H1 (cell line): ENCODE results near the gene SGK1. TPM values are rescaled to one million over a fixed set of nuclear protein-coding genes. Genes with fewer than 3 reads are reported as not detected.
"Not testable (repeated sequence)": the region's sequence is repeated elsewhere in the genome, so short reads cannot be mapped to it uniquely, and the experiment has no call there.

Experiments used
- CTCF ChIA-PET: fragments of 300-600 bp; sonication (Branson Sonifier 250); formaldehyde crosslinking; loops from one replicate; lab custom pipeline; 2021; ENCODE audit not compliant: partially characterized antibody; lab: Charles Lee
- POLR2A ChIA-PET: fragments of 300-600 bp; sonication (Branson Sonifier 250); formaldehyde crosslinking; loops from one replicate; lab custom pipeline; 2021; ENCODE audit warnings: inconsistent platforms; ENCODE audit not compliant: partially characterized antibody; lab: Charles Lee
- DNase-seq, 2 experiments: peaks; one replicate each; pipeline versions ENCODE4 v3.0.0 to v3.0.0-alpha.2; 2010 to 2022; ENCODE audit warnings: low spot score in 2 of 2, low read depth in 1 of 2, mixed read lengths in 1 of 2
- FAIRE-seq: peaks from 2 replicates; lab custom pipeline; 2011; peaks lifted over from hg19 to GRCh38; lab: Jason Lieb, UNC
- H2AFZ ChIP-seq: 2 replicates; pipeline ENCODE4 v1.8.1; 2012; ENCODE audit warnings: low read length, inconsistent platforms
- H2AK5ac ChIP-seq: 2 replicates; pipeline ENCODE4 v1.6.1; 2013; ENCODE audit warnings: low read depth, low read length
- H2BK120ac ChIP-seq: replicated peaks from 2 replicates; pipeline ENCODE3; 2013; ENCODE audit warnings: low read depth, low read length, inconsistent platforms
- H2BK12ac ChIP-seq: 2 replicates; pipeline ENCODE4 v1.6.1; 2013; ENCODE audit warnings: low read depth, low read length
- H2BK15ac ChIP-seq: 2 replicates; pipeline ENCODE4 v1.6.1; 2013; ENCODE audit warnings: low read length
- H2BK20ac ChIP-seq: 2 replicates; pipeline ENCODE4 v1.6.1; 2013; ENCODE audit warnings: low read length
- H2BK5ac ChIP-seq: 2 replicates; pipeline ENCODE4 v1.6.1; 2013; ENCODE audit warnings: low read depth, low read length
- H3K14ac ChIP-seq: 2 replicates; pipeline ENCODE4 v1.6.1; 2013; ENCODE audit warnings: inconsistent platforms; ENCODE audit not compliant: insufficient read length
- H3K18ac ChIP-seq: 2 replicates; pipeline ENCODE4 v1.6.1; 2013; ENCODE audit warnings: low read length; ENCODE audit errors: extremely low read depth
- H3K23ac ChIP-seq: 2 replicates; pipeline ENCODE4 v1.6.1; 2013; ENCODE audit warnings: inconsistent platforms; ENCODE audit not compliant: insufficient read length
- H3K23me2 ChIP-seq: 2 replicates; pipeline ENCODE4 v1.6.1; 2013; ENCODE audit warnings: low read depth, low read length
- H3K27ac ChIP-seq: 2 replicates; pipeline ENCODE4 v1.6.1; 2011; ENCODE audit warnings: low read depth, low read length, inconsistent platforms
- H3K27me3 ChIP-seq, 4 experiments: replicated peaks in 1 of 4; 1 replicate in 1 of 4; 2 replicates in 3 of 4; pipeline versions ENCODE4 v1.6.1 to v1.8.1; 2011 to 2013; ENCODE audit warnings: low read length in 3 of 4, mild to moderate bottlenecking in 3 of 4, inconsistent platforms in 2 of 4, mixed read lengths in 2 of 4, moderate library complexity in 1 of 4; ENCODE audit not compliant: control insufficient read depth in 3 of 4, insufficient read depth in 3 of 4; ENCODE audit errors: extremely low read depth in 1 of 4
- H3K36me3 ChIP-seq, 4 experiments: 2 replicates each; pipeline versions ENCODE4 v1.6.1 to v1.8.1; 2011 to 2013; ENCODE audit warnings: mild to moderate bottlenecking in 4 of 4, low read length in 3 of 4, moderate library complexity in 2 of 4, control low read depth in 1 of 4, inconsistent platforms in 1 of 4; ENCODE audit not compliant: insufficient read depth in 4 of 4, control insufficient read depth in 2 of 4
- H3K4ac ChIP-seq: replicated peaks from 2 replicates; pipeline ENCODE3; 2013; ENCODE audit warnings: low read length, low read depth, mixed read lengths, inconsistent platforms; ENCODE audit not compliant: insufficient read length
- H3K4me1 ChIP-seq, 4 experiments: replicated peaks in 1 of 4; 1 replicate in 1 of 4; 2 replicates in 3 of 4; pipeline versions ENCODE4 v1.6.1 to v1.8.1; 2011 to 2013; ENCODE audit warnings: low read length in 3 of 4, inconsistent platforms in 2 of 4, mixed read lengths in 1 of 4; ENCODE audit not compliant: insufficient read depth in 4 of 4, control insufficient read depth in 3 of 4
- H3K4me2 ChIP-seq, 2 experiments: 2 replicates each; pipeline versions ENCODE4 v1.6.1 to v1.8.1; 2011 to 2013; ENCODE audit warnings: low read depth in 2 of 2, low read length in 2 of 2, control low read depth in 1 of 2, inconsistent platforms in 1 of 2, mild to moderate bottlenecking in 1 of 2; ENCODE audit not compliant: insufficient read depth in 1 of 2
- H3K4me3 ChIP-seq, 4 experiments: fragments of 200-600, 300-600 bp in 1 of 4; sonication (generic), shearing (Covaris generic), sonication (Bioruptor Twin) in 1 of 4; 2 replicates each; pipeline versions ENCODE4 v1.5.1 to v1.8.1; 2011 to 2016; ENCODE audit warnings: low read length in 4 of 4, low read depth in 3 of 4, control low read depth in 2 of 4, inconsistent platforms in 2 of 4, mild to moderate bottlenecking in 2 of 4, mixed read lengths in 1 of 4, moderate library complexity in 1 of 4; ENCODE audit not compliant: insufficient read depth in 2 of 4; ENCODE audit errors: extremely low read depth in 1 of 4
- H3K56ac ChIP-seq: replicated peaks from 2 replicates; pipeline ENCODE3; 2013; ENCODE audit warnings: low read depth, mild to moderate bottlenecking, mixed read lengths, low read length, inconsistent platforms; ENCODE audit not compliant: insufficient read length
- H3K79me1 ChIP-seq: 2 replicates; pipeline ENCODE4 v1.6.1; 2013; ENCODE audit warnings: low read depth, low read length, control low read depth
- H3K79me2 ChIP-seq, 2 experiments: 2 replicates each; pipeline versions ENCODE4 v1.6.1 to v1.8.1; 2012 to 2013; ENCODE audit warnings: low read length in 2 of 2, mild to moderate bottlenecking in 2 of 2, inconsistent platforms in 1 of 2; ENCODE audit not compliant: insufficient read depth in 2 of 2, control insufficient read depth in 1 of 2
- H3K9ac ChIP-seq, 4 experiments: replicated peaks in 1 of 4; 1 replicate in 1 of 4; 2 replicates in 3 of 4; pipeline versions ENCODE4 v1.6.1 to v1.8.1; 2011 to 2013; ENCODE audit warnings: low read depth in 3 of 4, low read length in 3 of 4, control low read depth in 2 of 4, mild to moderate bottlenecking in 2 of 4, moderate library complexity in 2 of 4, inconsistent platforms in 1 of 4; ENCODE audit errors: extremely low read depth in 1 of 4
- H3K9me3 ChIP-seq, 2 experiments: 2 replicates each; pipeline versions ENCODE4 v1.6.1 to v1.8.1; 2012 to 2013; ENCODE audit warnings: mild to moderate bottlenecking in 2 of 2, moderate library complexity in 2 of 2, control low read depth in 1 of 2, inconsistent platforms in 1 of 2, low read depth in 1 of 2, low read length in 1 of 2, mixed read lengths in 1 of 2; ENCODE audit not compliant: insufficient read depth in 2 of 2
- H4K20me1 ChIP-seq, 2 experiments: replicated peaks in 1 of 2; 2 replicates each; pipeline versions ENCODE3 to v1.8.1; 2011 to 2013; ENCODE audit warnings: inconsistent platforms in 2 of 2, low read length in 2 of 2, mild to moderate bottlenecking in 1 of 2; ENCODE audit not compliant: insufficient read depth in 2 of 2, control insufficient read depth in 1 of 2
- H4K5ac ChIP-seq: 2 replicates; pipeline ENCODE4 v1.6.1; 2013; ENCODE audit warnings: low read length, low read depth, mixed read lengths, inconsistent platforms; ENCODE audit not compliant: insufficient read length
- H4K8ac ChIP-seq: 2 replicates; pipeline ENCODE4 v1.8.0; 2013; ENCODE audit warnings: mild to moderate bottlenecking, moderate library complexity, low read length, inconsistent platforms; ENCODE audit not compliant: insufficient read depth; ENCODE audit errors: extremely low read depth
- H4K91ac ChIP-seq: replicated peaks from 2 replicates; pipeline ENCODE3; 2013; ENCODE audit warnings: low read length, mixed read lengths, inconsistent platforms; ENCODE audit not compliant: insufficient read length
- WGBS, 2 experiments: shearing (Covaris generic) in 1 of 2; methylation state at CpG; one replicate each; pipeline versions ENCODE4 v1.1.6 to v1.1.7; 2013 to 2015; ENCODE audit warnings: low lambda C conversion rate in 2 of 2, mixed read lengths in 2 of 2, inconsistent platforms in 1 of 2, low coverage in 1 of 2, missing lambda C conversion rate in 1 of 2; ENCODE audit not compliant: insufficient replicate concordance in 2 of 2, insufficient coverage in 1 of 2, insufficient read length in 1 of 2; ENCODE audit errors: extremely low coverage in 1 of 2, missing lambda C conversion rate in 1 of 2; 5-methylcytosine and 5-hydroxymethylcytosine counted together
- polyA plus RNA-seq, 7 experiments: library from polyadenylated mRNA; depleted of rRNA in 3 of 7; stranded (reverse) in 5 of 7; unstranded in 2 of 7; fragments of >200 nt in 5 of 7; fragments of 200-250 nt in 2 of 7; gene quantifications; 1 replicate in 5 of 7; 2 replicates in 1 of 7; 4 replicates in 1 of 7; pipeline versions ENCODE4 v1.2.1 to v1.2.3, GENCODE V29; 2011 to 2013; ENCODE audit warnings: missing spikeins in 2 of 7, mixed read lengths in 2 of 7
- total RNA-seq: library from RNA; stranded (reverse); fragmentation: NEBNext Ultra II Directional; extraction: Animal tissue kit (Norgen Biotek cat#: 25700); gene quantifications from 2 replicates; pipeline ENCODE4 v1.2.1, GENCODE V29; 2021

The SGK1 gene
- total and polyA plus RNA-seq, 2 of the 8 experiments (the other 6 are each of a cell fraction or from before 2014, with no cell fraction given): 14.5 to 18.4 TPM

DNA sequence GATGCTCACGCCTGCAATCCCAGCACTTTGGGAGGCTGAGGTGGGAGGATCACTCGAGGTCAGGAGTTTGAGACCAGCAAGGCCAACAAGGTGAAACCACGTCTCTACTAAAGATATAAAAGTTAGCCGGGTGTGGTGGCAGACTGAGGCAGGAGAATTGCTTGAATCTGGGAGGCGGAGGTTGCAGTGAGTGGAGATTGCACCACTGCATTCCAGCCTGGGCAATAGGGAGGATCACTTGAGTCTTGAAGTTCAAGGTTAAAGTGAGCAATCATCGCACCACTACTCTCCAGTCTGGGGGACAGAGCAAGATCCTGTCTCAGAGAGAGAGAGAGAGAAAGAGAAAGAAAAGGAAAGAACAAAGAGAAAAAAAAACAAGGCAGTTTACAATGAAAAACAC lies 13.5 kb downstream of the SGK1 start:
- H2BK20ac ChIP-seq, H3K4me3 ChIP-seq, H3K9ac ChIP-seq, H2AK5ac ChIP-seq, H3K4me1 ChIP-seq, H3K23ac ChIP-seq, H3K4me2 ChIP-seq, H2BK5ac ChIP-seq, H3K14ac ChIP-seq, H3K79me1 ChIP-seq, H4K8ac ChIP-seq, H2BK15ac ChIP-seq, FAIRE-seq, H3K27me3 ChIP-seq, H2AFZ ChIP-seq, H2BK120ac ChIP-seq, DNase-seq, H3K36me3 ChIP-seq, H3K4ac ChIP-seq, H4K5ac ChIP-seq, CTCF ChIA-PET, POLR2A ChIA-PET, H3K23me2 ChIP-seq, H2BK12ac ChIP-seq, H3K56ac ChIP-seq, H3K9me3 ChIP-seq, H3K79me2 ChIP-seq, H4K91ac ChIP-seq, H3K18ac ChIP-seq, H4K20me1 ChIP-seq, H3K27ac ChIP-seq: not testable (repeated sequence)
- WGBS, 2 experiments: 76% methylated on average over 5 of the region's 6 CpGs; no CpG with 5 or more reads in 1 of the 2 experiments
